Stomach (tissue), 9 donors: ENCODE measurements around the gene FBXO44. TPM values are rescaled to one million over a fixed set of nuclear protein-coding genes. Genes with fewer than 3 reads are reported as not detected.
A peak's percentile ranks its signal among the peaks of the same experiment; 100 is the strongest.
"Not testable (repeated sequence)": the region's sequence is repeated elsewhere in the genome, so short reads cannot be mapped to it uniquely, and the experiment has no call there.

Source experiments
- DNase-seq, 2 donors: peaks; one replicate each; pipeline versions ENCODE4 v3.0.0 to v3.0.0-alpha.2; 2013 to 2019
- H3K27ac ChIP-seq, 5 donors: fragments of 200-600 bp in 4 of 5; sonication (generic) in 4 of 5; one replicate each; pipeline ENCODE4 v1.5.1; 2013 to 2019; ENCODE audit warnings: mild to moderate bottlenecking in 1 of 5, moderate library complexity in 1 of 5
- H3K27me3 ChIP-seq, 3 donors: fragments of 200-600 bp; sonication (generic); one replicate each; pipeline ENCODE4 v1.5.1; 2017 to 2019; ENCODE audit warnings: mixed run types in 1 of 3
- H3K36me3 ChIP-seq, 4 donors: fragments of 200-600 bp; sonication (generic); 1 replicate in 3 of 4; 2 replicates in 1 of 4; pipeline ENCODE4 v1.5.1; 2016 to 2019
- H3K4me1 ChIP-seq, 4 donors: fragments of 200-600 bp; sonication (generic); one replicate each; pipeline ENCODE4 v1.5.1; 2016 to 2019
- H3K4me3 ChIP-seq, 4 donors: fragments of 200-600 bp; sonication (generic) in 3 of 4; one replicate each; pipeline ENCODE4 v1.5.1; 2016 to 2019; ENCODE audit warnings: mild to moderate bottlenecking in 1 of 4
- H3K9me3 ChIP-seq, 4 donors: fragments of 200-600 bp; sonication (generic); one replicate each; pipeline ENCODE4 v1.5.1; 2016 to 2019
- CTCF ChIP-seq, 7 experiments: fragments of 450-650 bp in 4 of 7; fragments of 200-600 bp in 3 of 7; sonication (generic) in 3 of 7; IDR thresholded peaks; one replicate each; pipeline ENCODE4 v1.5.1; 2016 to 2019; ENCODE audit warnings: antibody characterized with exemption in 7 of 7, control low read depth in 2 of 7, mild to moderate bottlenecking in 1 of 7
- EP300 ChIP-seq: sonication (generic); formaldehyde crosslinking; IDR thresholded peaks from one replicate; pipeline ENCODE4 v1.6.1; 2017; ENCODE audit warnings: antibody characterized with exemption
- POLR2A ChIP-seq, 4 donors: fragments of 450-650 bp; IDR thresholded peaks; one replicate each; pipeline ENCODE4 v1.6.1; 2016; ENCODE audit warnings: antibody characterized with exemption in 4 of 4, control low read depth in 2 of 4, mild to moderate bottlenecking in 1 of 4, moderate library complexity in 1 of 4
- POLR2AphosphoS5 ChIP-seq, 3 donors: sonication (generic); formaldehyde crosslinking; IDR thresholded peaks; one replicate each; pipeline ENCODE4 v1.6.1; 2016; ENCODE audit warnings: antibody characterized with exemption in 3 of 3
- WGBS, 5 donors: extraction: QIAGEN DNeasy Blood & Tissue Kit in 3 of 5; methylation state at CpG; one replicate each; pipeline versions ENCODE4 v1.1.5 to v1.1.7; 2013 to 2018; 5-methylcytosine and 5-hydroxymethylcytosine counted together
- intact Hi-C: fragments of 100-400 bp; cut with DNase I; formaldehyde crosslinking; loops from one replicate; pipeline ENCODE4 v1.15.1; 2023; ENCODE audit warnings: low total_unique reads
- polyA plus RNA-seq, 3 donors: library from polyadenylated mRNA; stranded (reverse); fragments of 200-250 nt; gene quantifications; one replicate each; pipeline ENCODE4 v1.2.3, GENCODE V29; 2013
- total RNA-seq, 5 donors: library from RNA; depleted of rRNA; stranded (reverse); fragments of >200 nt; gene quantifications; one replicate each; pipeline versions ENCODE4 v1.1.0 to v1.2.3, GENCODE V29; 2014 to 2016
- donor health status: healthy with polysubstance abuse.
- donor health status: Bipolar disorder and iron deficiency.
- donor health status: healthy.

Gene FBXO44
- total and polyA plus RNA-seq, 8 donors, result 3.6 to 54.8 (median 12.1) TPM

DNA sequence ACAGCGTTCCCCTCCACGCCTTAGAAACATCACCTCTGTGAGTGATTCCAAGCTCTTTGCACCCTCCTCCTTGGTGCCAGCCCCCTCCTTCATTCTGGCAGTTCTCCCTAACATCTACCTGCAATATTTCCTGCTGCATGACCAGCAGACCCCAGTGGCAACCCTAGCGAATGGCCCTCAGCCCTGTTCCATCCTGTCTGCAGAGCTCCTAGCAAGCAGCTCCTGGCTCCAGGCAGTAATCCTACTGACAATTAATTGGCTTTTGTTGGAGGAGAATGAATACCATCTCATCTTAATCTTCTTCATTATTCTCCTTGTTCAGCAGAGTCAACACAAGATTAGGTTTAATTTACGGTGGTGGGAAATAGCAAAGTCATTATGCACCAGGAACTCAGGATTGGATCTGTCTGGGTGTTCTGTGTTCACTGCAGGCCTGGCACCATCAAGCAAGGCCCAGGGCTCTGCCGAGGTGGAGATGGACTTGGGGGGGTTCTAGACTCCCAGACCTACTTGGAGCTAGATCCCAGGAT lies 12.8 kb upstream of the FBXO44 start:
- no peak overlapping the region for H3K27ac ChIP-seq
- H3K9me3 ChIP-seq, result no peaks in the 10 kb centered on the region
- no peak for DNase-seq
- intact Hi-C loops, result loop anchor here (5.0 kb wide), 1 partner anchor 400 kb away; no protein-coding TSS in a partner anchor
- TF ChIP-seq POLR2A (IDR thresholded peaks at IDR 0.05) (no peak), CTCF (IDR thresholded peaks at IDR 0.05) (no peak), POLR2AphosphoS5 (IDR thresholded peaks at IDR 0.05) (no peak), EP300 (no peak)
- peaks cover 0 to 62% (median 0%) of the 10 kb centered on the region in 3 donors for H3K27me3 ChIP-seq
- 48 to 55% (median 53%) methylated on average over 5 of the region's 5 CpGs for WGBS, 5 donors
- H3K36me3 ChIP-seq, result no peaks in the 10 kb centered on the region
- H3K4me1 ChIP-seq, result no peaks in the 10 kb centered on the region
- H3K4me3 ChIP-seq, result no peak overlapping the region

- DNase-seq, result peak; percentile 71 to 87
- not testable (repeated sequence) for H3K4me1 ChIP-seq, H3K27ac ChIP-seq, H3K9me3 ChIP-seq, H3K36me3 ChIP-seq, H3K4me3 ChIP-seq
- H3K27me3 ChIP-seq, result peaks cover 0 to 61% (median 0%) of the 10 kb centered on the region in 3 donors
- 53 to 57% (median 56%) methylated on average over 18 of the region's 18 CpGs for WGBS, 5 donors
- intact Hi-C loops, result loop anchor here (5.0 kb wide), 1 partner anchor 400 kb away; no protein-coding TSS in a partner anchor
- TF ChIP-seq POLR2AphosphoS5 (IDR thresholded peaks at IDR 0.05), result peak in 1 of 3 donors; percentile 8
- TF ChIP-seq CTCF (IDR thresholded peaks at IDR 0.05), result peak in 5 of 7 experiments; percentile 94 to 98 (median 96)
These were observed 12.2 kb upstream of the FBXO44 start for GRCh38 chr1:11642418-11643017.

DNA sequence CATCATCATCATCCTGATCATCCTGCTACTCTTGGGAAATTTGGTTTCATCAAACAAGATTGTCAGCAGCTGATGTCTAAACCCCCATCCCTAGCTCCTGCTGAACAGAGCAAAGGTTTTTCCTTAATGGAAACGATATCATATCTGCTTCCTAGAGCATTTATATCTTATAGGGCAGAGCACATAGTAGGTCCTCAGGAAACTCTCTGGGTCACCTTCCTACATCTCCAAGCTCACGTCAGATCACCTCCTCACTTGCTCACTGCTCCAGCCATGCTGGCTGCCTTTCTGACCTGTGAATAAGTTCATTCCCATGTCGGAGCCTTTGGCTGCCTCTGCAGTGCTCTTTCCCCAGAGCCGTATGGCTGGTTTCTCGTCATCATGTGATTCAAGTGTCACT lies 10.9 kb upstream of the FBXO44 start:
- no peak overlapping the region for H3K27ac ChIP-seq
- H3K36me3 ChIP-seq, result no peaks in the 10 kb centered on the region
- H3K4me3 ChIP-seq, result no peak overlapping the region
- TF ChIP-seq POLR2A (IDR thresholded peaks at IDR 0.05) (no peak), EP300 (no peak), CTCF (IDR thresholded peaks at IDR 0.05) (no peak), POLR2AphosphoS5 (IDR thresholded peaks at IDR 0.05) (no peak)
- H3K4me1 ChIP-seq, result peaks cover 8 to 10% (median 9%) of the 10 kb centered on the region in 4 donors
- peaks cover 0 to 61% (median 5%) of the 10 kb centered on the region in 3 donors for H3K27me3 ChIP-seq
- no peak for DNase-seq
- H3K9me3 ChIP-seq, result no peaks in the 10 kb centered on the region
- WGBS, 5 donors, result 53 to 59% (median 58%) methylated on average over 5 of the region's 5 CpGs
- intact Hi-C loops, result loop anchor here (5.0 kb wide), 1 partner anchor 401 kb away; no protein-coding TSS in a partner anchor

DNA sequence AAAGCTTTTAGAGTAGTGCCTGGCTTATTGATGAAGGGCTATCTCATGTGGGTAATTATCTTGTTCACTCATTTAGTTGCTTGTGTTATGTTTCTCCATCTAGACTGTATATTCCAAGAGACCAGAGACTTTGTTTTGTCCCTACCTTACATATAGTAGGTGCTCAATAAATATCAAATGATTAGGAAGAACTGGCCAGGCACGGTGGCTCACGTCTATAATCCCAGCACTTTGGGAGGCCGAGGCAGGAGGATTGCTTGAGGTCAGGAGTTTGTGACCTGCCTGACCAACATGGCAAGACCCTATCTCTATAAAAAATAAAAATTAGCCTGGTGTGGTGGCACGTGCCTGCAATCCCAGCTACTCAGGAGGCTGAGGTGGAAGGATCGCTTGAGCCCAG lies 9.4 kb upstream of the FBXO44 start:
- no peaks in the 10 kb centered on the region for H3K9me3 ChIP-seq
- no peak overlapping the region for H3K27ac ChIP-seq
- DNase-seq, result no peak
- intact Hi-C loops, result loop anchor here (5.0 kb wide), 1 partner anchor 77 kb away; no protein-coding TSS in a partner anchor
- 87 to 94% (median 92%) methylated on average over 5 of the region's 5 CpGs for WGBS, 5 donors
- H3K4me3 ChIP-seq, result no peak overlapping the region
- H3K27me3 ChIP-seq, result peaks cover 0 to 63% (median 20%) of the 10 kb centered on the region in 3 donors
- no peaks in the 10 kb centered on the region for H3K36me3 ChIP-seq
- peaks cover 23 to 25% (median 24%) of the 10 kb centered on the region in 4 donors for H3K4me1 ChIP-seq
- TF ChIP-seq EP300 (no peak), POLR2AphosphoS5 (IDR thresholded peaks at IDR 0.05) (no peak), POLR2A (IDR thresholded peaks at IDR 0.05) (no peak), CTCF (IDR thresholded peaks at IDR 0.05) (no peak)
